Endothelial cell of umbilical vein (primary cell): ENCODE measurements around the gene GPR160.

Experiments used
- CTCF ChIP-seq, 2 donors: IDR thresholded peaks; 1 replicate in 1 of 2; 2 replicates in 1 of 2; pipeline ENCODE4 v1.5.1; 2011; ENCODE audit warnings: low read length in 2 of 2, mild to moderate bottlenecking in 2 of 2, moderate library complexity in 2 of 2, control low read depth in 1 of 2, inconsistent platforms in 1 of 2, low read depth in 1 of 2; ENCODE audit not compliant: insufficient read depth in 1 of 2; ENCODE audit errors: extremely low read depth in 1 of 2
- EZH2 ChIP-seq: IDR thresholded peaks from 2 replicates; pipeline ENCODE4 v1.6.1; 2012; ENCODE audit warnings: borderline replicate concordance, low read depth, mild to moderate bottlenecking, moderate library complexity, low read length, inconsistent platforms; ENCODE audit not compliant: severe bottlenecking
- FOS ChIP-seq: IDR thresholded peaks from 2 replicates; pipeline ENCODE4 v1.6.1; 2011; ENCODE audit warnings: mild to moderate bottlenecking, low read length, moderate library complexity, borderline replicate concordance; ENCODE audit not compliant: insufficient read depth
- JUN ChIP-seq: IDR thresholded peaks from 2 replicates; pipeline ENCODE4 v1.6.1; 2011; ENCODE audit warnings: borderline replicate concordance, low read depth; ENCODE audit not compliant: insufficient read length, insufficient read depth
- MYC ChIP-seq: IDR thresholded peaks from one replicate; pipeline ENCODE4 v1.6.1; 2011; ENCODE audit warnings: mild to moderate bottlenecking, low read depth, low read length
- POLR2A ChIP-seq: IDR thresholded peaks from 2 replicates; pipeline ENCODE4 v1.6.1; 2012; ENCODE audit warnings: low read depth, mild to moderate bottlenecking, control low read depth, low read length
- POLR2AphosphoS5 ChIP-seq: IDR thresholded peaks from 2 replicates; pipeline ENCODE4 v1.6.1; 2012; ENCODE audit warnings: low read depth, mild to moderate bottlenecking, control low read depth, low read length, moderate library complexity; ENCODE audit not compliant: insufficient read depth

GRCh38 chr3:170077361-170077760 is 39.6 kb downstream of the GPR160 start:
- TF ChIP-seq POLR2AphosphoS5 = no peak
- TF ChIP-seq CTCF (IDR thresholded peaks at IDR 0.05; ENCODE audit: extremely low read depth in 1 of 2, insufficient read depth in 1 of 2, low read depth in 1 of 2, low read length in 2 of 2) = no peak
- TF ChIP-seq MYC = no peak
- no peak for TF ChIP-seq POLR2A
- TF ChIP-seq JUN = no peak
- TF ChIP-seq EZH2 = no peak
- TF ChIP-seq FOS = no peak
